ENCODE results near the gene HMOX2.

Gene HMOX2

DNA sequence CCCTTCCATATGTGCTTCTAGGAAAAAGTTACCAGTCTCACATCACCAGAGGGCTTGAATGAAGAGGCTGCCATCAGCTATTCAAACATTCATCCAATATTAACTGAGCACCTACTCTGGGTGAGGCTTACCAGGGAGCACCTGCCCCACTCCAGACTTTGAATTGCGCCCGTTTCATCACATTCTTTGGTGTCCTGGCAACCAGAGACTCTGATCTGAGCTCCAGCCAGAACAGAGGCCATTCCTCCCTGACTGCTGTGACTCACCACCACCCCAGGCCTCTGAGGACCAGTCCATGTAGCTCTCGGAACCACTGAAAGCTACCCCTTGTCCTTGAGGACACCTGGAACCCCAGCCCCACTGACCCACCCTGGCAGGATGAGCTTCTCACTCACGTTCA is 79.9 kb downstream of the HMOX2 start, which contains the start of gene C16orf96:
Gene C16orf96, plus strand, starts transcription at position 229 of the 400 bp plus-strand sequence. Its CDS starts 150 bp downstream, at position 379.
- TF ChIP-seq POLR2AphosphoS5 (IDR thresholded peaks at IDR 0.05; ENCODE audit: borderline replicate concordance, low read depth, low read length), result no peak
- TF ChIP-seq EZH2 (IDR thresholded peaks at IDR 0.05), result no peak
- no peak for TF ChIP-seq FOXP2 (optimal IDR thresholded peaks at IDR 0.05; ENCODE audit: control extremely low read depth, extremely low read length, insufficient read depth)

DNA sequence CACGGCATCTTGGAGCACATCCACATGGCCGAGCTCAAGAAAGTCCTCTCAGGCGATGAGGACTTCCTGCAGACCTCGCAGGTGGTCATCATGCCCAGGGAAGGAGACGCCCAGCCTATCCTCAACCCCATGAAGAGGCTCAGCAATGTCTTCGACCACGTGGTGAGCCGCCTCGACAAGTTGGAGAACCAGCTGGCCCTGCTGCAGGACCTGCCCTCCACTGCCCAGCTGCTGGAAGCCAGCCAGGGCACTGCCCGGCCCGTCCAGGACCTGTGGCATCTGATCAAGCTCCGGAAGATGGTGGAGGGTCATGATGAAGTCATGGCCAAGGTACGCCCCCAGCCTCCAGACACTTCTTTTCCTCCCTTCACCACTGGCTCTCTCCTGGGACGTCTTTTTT is 80.4 kb downstream of the HMOX2 start:
- H3K36me3 ChIP-seq (ENCODE audit: insufficient read depth, low read length), result no peaks in the 10 kb centered on the region
- H3K27ac ChIP-seq, result no peak overlapping the region
- no peaks in the 10 kb centered on the region for H3K9me3 ChIP-seq (ENCODE audit: low read depth, low read length)
- H3K4me3 ChIP-seq, result no peak overlapping the region
- TF ChIP-seq FOXP2 (optimal IDR thresholded peaks at IDR 0.05; ENCODE audit: control extremely low read depth, extremely low read length, insufficient read depth) (no peak), EZH2 (IDR thresholded peaks at IDR 0.05) (no peak), POLR2AphosphoS5 (IDR thresholded peaks at IDR 0.05; ENCODE audit: borderline replicate concordance, low read depth, low read length) (no peak)
- no peak for DNase-seq (ENCODE audit: low read depth, low spot score)
- no peak overlapping the region for H3K9ac ChIP-seq (ENCODE audit: insufficient read length)

More for the DNA sequence above, 79.9 kb downstream of the HMOX2 start, which contains the start of gene C16orf96:
- no peak within 1 kb of the TSS for H3K9ac ChIP-seq (ENCODE audit: insufficient read length)
- DNase-seq (ENCODE audit: low read depth, low spot score), result no peak
- H3K4me3 ChIP-seq, result no peak within 1 kb of the TSS
- H3K36me3 ChIP-seq (ENCODE audit: insufficient read depth, low read length), result no peaks in the 10 kb centered on the region
- no peak within 1 kb of the TSS for H3K27ac ChIP-seq
- H3K9me3 ChIP-seq (ENCODE audit: low read depth, low read length), result no peaks in the 10 kb centered on the region

DNA sequence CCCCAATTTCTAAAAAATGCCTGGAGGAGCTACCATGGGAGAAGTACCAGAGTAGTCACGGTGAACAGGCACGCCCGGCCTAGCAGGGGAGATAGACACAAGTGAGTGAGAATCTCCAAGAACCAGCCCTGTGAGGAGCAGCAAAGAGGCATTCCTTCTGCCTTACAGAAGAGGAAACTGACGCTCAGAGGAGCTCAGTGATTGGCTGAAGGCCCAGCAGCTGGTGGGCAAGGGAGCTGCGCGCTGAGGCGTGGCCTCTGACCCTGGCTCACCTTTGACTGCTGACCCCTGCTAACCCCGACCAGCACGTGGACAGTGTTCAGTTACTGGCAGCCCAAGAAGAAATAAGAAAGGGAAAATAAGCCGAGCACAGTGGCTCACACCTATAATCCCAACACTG is 81.8 kb downstream of the HMOX2 start:
- Histone ChIP-seq H3K4me3 (no peak overlapping the region), H3K36me3 (ENCODE audit: insufficient read depth, low read length) (no peaks in the 10 kb centered on the region), H3K9ac (ENCODE audit: insufficient read length) (no peak overlapping the region), H3K27ac (no peak overlapping the region), H3K9me3 (ENCODE audit: low read depth, low read length) (no peaks in the 10 kb centered on the region)
- no peak for DNase-seq (ENCODE audit: low read depth, low spot score)
- no peak for TF ChIP-seq FOXP2 (optimal IDR thresholded peaks at IDR 0.05; ENCODE audit: control extremely low read depth, extremely low read length, insufficient read depth)
- no peak for TF ChIP-seq POLR2AphosphoS5 (IDR thresholded peaks at IDR 0.05; ENCODE audit: borderline replicate concordance, low read depth, low read length)

All from SK-N-MC (cell line).